ENCODE measurements around the gene OR5K3.

DNA sequence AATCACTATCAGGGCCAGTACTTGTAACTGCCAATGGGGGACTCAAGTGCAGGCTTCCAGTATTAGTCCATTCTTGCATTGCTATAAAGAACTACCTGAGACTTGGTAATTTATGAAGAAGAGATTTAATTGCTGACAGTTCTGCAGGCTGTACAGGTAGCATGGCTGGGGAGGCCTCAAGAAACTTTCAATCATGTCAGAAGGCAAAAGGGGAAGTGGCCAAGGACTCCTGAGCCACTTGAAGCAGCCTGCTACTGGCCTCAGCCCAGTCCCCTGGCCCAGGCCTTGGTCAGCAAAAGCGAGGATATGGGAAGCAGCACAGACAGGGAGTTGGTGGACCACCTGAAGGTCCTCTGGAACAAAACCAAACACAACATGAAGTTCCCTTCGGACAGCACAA, 43.3 kb downstream of the OR5K3 start:
- TF ChIP-seq, protein P1, sequence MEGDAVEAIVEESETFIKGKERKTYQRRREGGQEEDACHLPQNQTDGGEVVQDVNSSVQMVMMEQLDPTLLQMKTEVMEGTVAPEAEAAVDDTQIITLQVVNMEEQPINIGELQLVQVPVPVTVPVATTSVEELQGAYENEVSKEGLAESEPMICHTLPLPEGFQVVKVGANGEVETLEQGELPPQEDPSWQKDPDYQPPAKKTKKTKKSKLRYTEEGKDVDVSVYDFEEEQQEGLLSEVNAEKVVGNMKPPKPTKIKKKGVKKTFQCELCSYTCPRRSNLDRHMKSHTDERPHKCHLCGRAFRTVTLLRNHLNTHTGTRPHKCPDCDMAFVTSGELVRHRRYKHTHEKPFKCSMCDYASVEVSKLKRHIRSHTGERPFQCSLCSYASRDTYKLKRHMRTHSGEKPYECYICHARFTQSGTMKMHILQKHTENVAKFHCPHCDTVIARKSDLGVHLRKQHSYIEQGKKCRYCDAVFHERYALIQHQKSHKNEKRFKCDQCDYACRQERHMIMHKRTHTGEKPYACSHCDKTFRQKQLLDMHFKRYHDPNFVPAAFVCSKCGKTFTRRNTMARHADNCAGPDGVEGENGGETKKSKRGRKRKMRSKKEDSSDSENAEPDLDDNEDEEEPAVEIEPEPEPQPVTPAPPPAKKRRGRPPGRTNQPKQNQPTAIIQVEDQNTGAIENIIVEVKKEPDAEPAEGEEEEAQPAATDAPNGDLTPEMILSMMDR (IDR thresholded peaks at IDR 0.05; ENCODE audit: insufficient read depth, low read length, poor library complexity, severe bottlenecking): no peak
- no peak for TF ChIP-seq EZH2phosphoT487 (conservative IDR thresholded peaks at IDR 0.05; ENCODE audit: low read length)

All from SU-DHL-6 (cell line).